Natural killer cell (primary cell): ENCODE data around the gene NYNRIN. TPM values are rescaled to one million over a fixed set of nuclear protein-coding genes. Genes with fewer than 3 reads are reported as not detected.

Source experiments
- ATAC-seq, 3 donors: fragments of 150-1000 bp in 2 of 3; fragments of 200-7000 bp in 1 of 3; cut with Tn5 transposase; 1 replicate in 1 of 3; 2 replicates in 2 of 3; pipeline ENCODE4 v1.10.0; 2021; ENCODE audit warnings: mild to moderate bottlenecking in 2 of 3, moderate library complexity in 2 of 3
- DNase-seq, 2 donors: peaks; one replicate each; pipeline versions ENCODE4 v3.0.0 to v3.0.0-alpha.2; 2013 to 2021; ENCODE audit warnings: mixed read lengths in 1 of 2
- H3K27ac ChIP-seq: one replicate; pipeline ENCODE4 v1.5.1; 2013; ENCODE audit warnings: mild to moderate bottlenecking, low read length
- H3K27me3 ChIP-seq: one replicate; pipeline ENCODE4 v1.6.1; 2013; ENCODE audit warnings: low read length; ENCODE audit not compliant: control insufficient read depth, insufficient read depth
- H3K36me3 ChIP-seq: one replicate; pipeline ENCODE4 v1.6.1; 2013; ENCODE audit warnings: low read length; ENCODE audit not compliant: control insufficient read depth, insufficient read depth
- H3K4me1 ChIP-seq: one replicate; pipeline ENCODE4 v1.6.1; 2013; ENCODE audit warnings: low read length; ENCODE audit not compliant: control insufficient read depth, insufficient read depth
- H3K4me3 ChIP-seq: one replicate; pipeline ENCODE4 v1.5.1; 2013; ENCODE audit warnings: low read length
- H3K9me3 ChIP-seq: one replicate; pipeline ENCODE4 v1.6.1; 2013; ENCODE audit warnings: low read length; ENCODE audit not compliant: control insufficient read depth, insufficient read depth
- H3K27ac Mint-ChIP-seq, 2 donors: one replicate each; pipeline ENCODE4 v1.8.0; 2022; ENCODE audit warnings: mild to moderate bottlenecking in 2 of 2, mixed read lengths in 2 of 2, moderate library complexity in 1 of 2
- H3K27me3 Mint-ChIP-seq, 2 donors: one replicate each; pipeline ENCODE4 v1.8.0; 2022; ENCODE audit warnings: low read depth in 2 of 2, mixed read lengths in 2 of 2
- H3K36me3 Mint-ChIP-seq: one replicate; pipeline ENCODE4 v1.8.0; 2022; ENCODE audit warnings: mixed read lengths
- H3K4me1 Mint-ChIP-seq, 2 donors: one replicate each; pipeline ENCODE4 v1.8.0; 2022; ENCODE audit warnings: mixed read lengths in 2 of 2
- H3K4me3 Mint-ChIP-seq: one replicate; pipeline ENCODE4 v1.8.0; 2022; ENCODE audit warnings: mild to moderate bottlenecking, moderate library complexity, mixed read lengths
- H3K9me3 Mint-ChIP-seq, 2 donors: one replicate each; pipeline ENCODE4 v1.8.0; 2022; ENCODE audit warnings: mixed read lengths in 2 of 2
- WGBS: methylation state at CpG from one replicate; pipeline ENCODE4 v1.1.7; 2013; ENCODE audit warnings: missing lambda C conversion rate; ENCODE audit not compliant: insufficient coverage; 5-methylcytosine and 5-hydroxymethylcytosine counted together
- intact Hi-C: fragments of 100-400 bp; cut with micrococcal nuclease; formaldehyde crosslinking; loops from one replicate; pipeline ENCODE4 v1.14.2; 2022
- total RNA-seq, 4 donors: library from RNA; stranded (reverse); fragments of 120-200 nt in 1 of 4; gene quantifications; one replicate each; pipeline versions ENCODE4 v1.2.3 to v1.2.4, GENCODE V29; 2013 to 2022
- TF ChIP-seq, protein P1 (sequence below): fragments of 200-600 bp; IDR thresholded peaks from one replicate; pipeline ENCODE4 v1.8.0; 2022; ENCODE audit warnings: antibody characterized with exemption

NYNRIN gene
- total RNA-seq, 3 donors from 2014 or later (not counting 1 experiment from before 2014, with no cell fraction given): 0.23 to 0.53 (median 0.42) TPM

GRCh38 chr14:24364841-24365240 lies 34.0 kb upstream of the NYNRIN start:
- peaks cover 46 to 47% of the 10 kb centered on the region in 2 donors for H3K27me3 Mint-ChIP-seq
- no peaks in the 10 kb centered on the region for H3K9me3 ChIP-seq
- intact Hi-C loops: loop anchor here (1.0 to 5.0 kb wide), 3 partner anchors 33 to 71 kb away; no protein-coding TSS in a partner anchor

GRCh38 chr14:24365600-24366412 lies 33.0 kb upstream of the NYNRIN start:
- Mint-ChIP-seq H3K4me1 (peaks cover 19 to 34% of the 10 kb centered on the region in 2 donors), H3K36me3 (no peaks in the 10 kb centered on the region), H3K27me3 (peaks cover 37 to 42% of the 10 kb centered on the region in 2 donors), H3K27ac (peak overlapping the region in 1 of 2 donors; percentile 71), H3K9me3 (no peaks in the 10 kb centered on the region), H3K4me3 (peak overlapping the region; percentile 77)
- Histone ChIP-seq H3K36me3 (no peaks in the 10 kb centered on the region), H3K4me3 (no peak overlapping the region), H3K27me3 (peaks cover 39% of the 10 kb centered on the region), H3K9me3 (no peaks in the 10 kb centered on the region), H3K4me1 (peaks cover 37% of the 10 kb centered on the region), H3K27ac (no peak overlapping the region)
- TF ChIP-seq, protein P1, sequence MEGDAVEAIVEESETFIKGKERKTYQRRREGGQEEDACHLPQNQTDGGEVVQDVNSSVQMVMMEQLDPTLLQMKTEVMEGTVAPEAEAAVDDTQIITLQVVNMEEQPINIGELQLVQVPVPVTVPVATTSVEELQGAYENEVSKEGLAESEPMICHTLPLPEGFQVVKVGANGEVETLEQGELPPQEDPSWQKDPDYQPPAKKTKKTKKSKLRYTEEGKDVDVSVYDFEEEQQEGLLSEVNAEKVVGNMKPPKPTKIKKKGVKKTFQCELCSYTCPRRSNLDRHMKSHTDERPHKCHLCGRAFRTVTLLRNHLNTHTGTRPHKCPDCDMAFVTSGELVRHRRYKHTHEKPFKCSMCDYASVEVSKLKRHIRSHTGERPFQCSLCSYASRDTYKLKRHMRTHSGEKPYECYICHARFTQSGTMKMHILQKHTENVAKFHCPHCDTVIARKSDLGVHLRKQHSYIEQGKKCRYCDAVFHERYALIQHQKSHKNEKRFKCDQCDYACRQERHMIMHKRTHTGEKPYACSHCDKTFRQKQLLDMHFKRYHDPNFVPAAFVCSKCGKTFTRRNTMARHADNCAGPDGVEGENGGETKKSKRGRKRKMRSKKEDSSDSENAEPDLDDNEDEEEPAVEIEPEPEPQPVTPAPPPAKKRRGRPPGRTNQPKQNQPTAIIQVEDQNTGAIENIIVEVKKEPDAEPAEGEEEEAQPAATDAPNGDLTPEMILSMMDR: peak; percentile 72
- peak; percentile 70 to 79 for DNase-seq
- intact Hi-C loops: loop anchor here (1.0 to 5.0 kb wide), 3 partner anchors 34 to 70 kb away; no protein-coding TSS in a partner anchor
- peak; percentile 79 to 81 (median 79) for ATAC-seq
- WGBS: 11% methylated on average over 24 of the region's 28 CpGs

More at GRCh38 chr14:24364841-24365240, 34.0 kb upstream of the NYNRIN start:
- no peak overlapping the region for H3K4me3 Mint-ChIP-seq
- Histone ChIP-seq H3K4me1 (peaks cover 37% of the 10 kb centered on the region), H3K27ac (no peak overlapping the region), H3K4me3 (no peak overlapping the region), H3K36me3 (no peaks in the 10 kb centered on the region), H3K27me3 (peaks cover 39% of the 10 kb centered on the region)
- H3K36me3 Mint-ChIP-seq: no peaks in the 10 kb centered on the region
- no peaks in the 10 kb centered on the region for H3K9me3 Mint-ChIP-seq
- ATAC-seq (no peak), DNase-seq (no peak)
- H3K27ac Mint-ChIP-seq: no peak overlapping the region
- TF ChIP-seq, protein P1: no peak
- WGBS: 75% methylated on average over 1 of the region's 1 CpG
- peaks cover 19 to 34% of the 10 kb centered on the region in 2 donors for H3K4me1 Mint-ChIP-seq

- Histone ChIP-seq H3K4me3 (peak overlapping the region; percentile 27), H3K36me3 (no peaks in the 10 kb centered on the region), H3K27ac (no peak overlapping the region), H3K9me3 (no peaks in the 10 kb centered on the region), H3K4me1 (peaks cover 37% of the 10 kb centered on the region), H3K27me3 (peaks cover 39% of the 10 kb centered on the region)
- Mint-ChIP-seq H3K27me3 (peaks cover 35 to 39% of the 10 kb centered on the region in 2 donors), H3K4me3 (no peak overlapping the region), H3K9me3 (no peaks in the 10 kb centered on the region), H3K36me3 (no peaks in the 10 kb centered on the region), H3K4me1 (peaks cover 19 to 34% of the 10 kb centered on the region in 2 donors), H3K27ac (peak overlapping the region in 1 of 2 donors; percentile 53)
- ATAC-seq (no peak), DNase-seq (no peak)
- 7% methylated on average over 11 of the region's 16 CpGs for WGBS
- intact Hi-C loops: loop anchor here (5.0 kb wide), 1 partner anchor 34 kb away; no protein-coding TSS in a partner anchor
- TF ChIP-seq, protein P1: no peak
Measured at GRCh38 chr14:24366413-24366720, 32.4 kb upstream of the NYNRIN start.
